Adrenal gland (tissue), 5 donors: Measurements from ENCODE around the gene ABRACL.

Experiments
- POLR2A ChIP-seq, 2 donors: fragments of 450-650 bp; IDR thresholded peaks; one replicate each; pipeline ENCODE4 v1.6.1; 2017; ENCODE audit warnings: antibody characterized with exemption in 2 of 2, mild to moderate bottlenecking in 2 of 2, moderate library complexity in 1 of 2
- TF ChIP-seq, protein P1 (sequence below), 6 experiments: fragments of 450-650 bp in 4 of 6; fragments of 200-600 bp in 2 of 6; sonication (generic) in 1 of 6; IDR thresholded peaks; 1 replicate in 5 of 6; 2 replicates in 1 of 6; pipeline versions ENCODE4 v1.5.1 to v1.8.0; 2016 to 2021; ENCODE audit warnings: antibody characterized with exemption in 6 of 6, mild to moderate bottlenecking in 2 of 6, moderate library complexity in 1 of 6
- donor health status: DM: no; HTN: no; CAD: no.

DNA sequence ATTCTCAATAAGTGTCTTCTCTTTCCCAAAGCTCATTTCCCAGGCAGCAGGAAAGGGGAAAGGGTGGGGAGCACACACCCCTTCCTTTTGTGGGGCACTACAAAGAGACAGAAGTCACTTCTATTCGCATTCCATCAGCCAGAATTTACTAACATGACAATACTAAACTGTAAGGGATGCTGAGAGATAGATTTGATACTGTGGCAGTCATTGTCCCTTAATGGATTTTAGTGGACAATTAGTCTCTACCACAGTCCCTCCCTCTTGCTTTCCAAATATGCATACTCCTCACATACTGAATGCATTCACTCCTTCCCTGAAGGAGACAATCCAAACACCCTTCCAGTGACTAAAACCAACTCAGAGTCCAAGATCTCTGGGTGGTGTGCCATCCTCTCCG, 50.5 kb downstream of the ABRACL start:
- TF ChIP-seq, protein P1, sequence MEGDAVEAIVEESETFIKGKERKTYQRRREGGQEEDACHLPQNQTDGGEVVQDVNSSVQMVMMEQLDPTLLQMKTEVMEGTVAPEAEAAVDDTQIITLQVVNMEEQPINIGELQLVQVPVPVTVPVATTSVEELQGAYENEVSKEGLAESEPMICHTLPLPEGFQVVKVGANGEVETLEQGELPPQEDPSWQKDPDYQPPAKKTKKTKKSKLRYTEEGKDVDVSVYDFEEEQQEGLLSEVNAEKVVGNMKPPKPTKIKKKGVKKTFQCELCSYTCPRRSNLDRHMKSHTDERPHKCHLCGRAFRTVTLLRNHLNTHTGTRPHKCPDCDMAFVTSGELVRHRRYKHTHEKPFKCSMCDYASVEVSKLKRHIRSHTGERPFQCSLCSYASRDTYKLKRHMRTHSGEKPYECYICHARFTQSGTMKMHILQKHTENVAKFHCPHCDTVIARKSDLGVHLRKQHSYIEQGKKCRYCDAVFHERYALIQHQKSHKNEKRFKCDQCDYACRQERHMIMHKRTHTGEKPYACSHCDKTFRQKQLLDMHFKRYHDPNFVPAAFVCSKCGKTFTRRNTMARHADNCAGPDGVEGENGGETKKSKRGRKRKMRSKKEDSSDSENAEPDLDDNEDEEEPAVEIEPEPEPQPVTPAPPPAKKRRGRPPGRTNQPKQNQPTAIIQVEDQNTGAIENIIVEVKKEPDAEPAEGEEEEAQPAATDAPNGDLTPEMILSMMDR (IDR thresholded peaks at IDR 0.05), result no peak
- TF ChIP-seq POLR2A (IDR thresholded peaks at IDR 0.05), result no peak
